ENCODE measurements around the gene GPR32. TPM values are rescaled to one million over a fixed set of nuclear protein-coding genes. Genes with fewer than 3 reads are reported as not detected.
"Not testable (repeated sequence)": the region's sequence is repeated elsewhere in the genome, so short reads cannot be mapped to it uniquely, and the experiment has no call there.

GPR32 gene
- total RNA-seq, 1 experiment from 2014 or later, result not detected

DNA sequence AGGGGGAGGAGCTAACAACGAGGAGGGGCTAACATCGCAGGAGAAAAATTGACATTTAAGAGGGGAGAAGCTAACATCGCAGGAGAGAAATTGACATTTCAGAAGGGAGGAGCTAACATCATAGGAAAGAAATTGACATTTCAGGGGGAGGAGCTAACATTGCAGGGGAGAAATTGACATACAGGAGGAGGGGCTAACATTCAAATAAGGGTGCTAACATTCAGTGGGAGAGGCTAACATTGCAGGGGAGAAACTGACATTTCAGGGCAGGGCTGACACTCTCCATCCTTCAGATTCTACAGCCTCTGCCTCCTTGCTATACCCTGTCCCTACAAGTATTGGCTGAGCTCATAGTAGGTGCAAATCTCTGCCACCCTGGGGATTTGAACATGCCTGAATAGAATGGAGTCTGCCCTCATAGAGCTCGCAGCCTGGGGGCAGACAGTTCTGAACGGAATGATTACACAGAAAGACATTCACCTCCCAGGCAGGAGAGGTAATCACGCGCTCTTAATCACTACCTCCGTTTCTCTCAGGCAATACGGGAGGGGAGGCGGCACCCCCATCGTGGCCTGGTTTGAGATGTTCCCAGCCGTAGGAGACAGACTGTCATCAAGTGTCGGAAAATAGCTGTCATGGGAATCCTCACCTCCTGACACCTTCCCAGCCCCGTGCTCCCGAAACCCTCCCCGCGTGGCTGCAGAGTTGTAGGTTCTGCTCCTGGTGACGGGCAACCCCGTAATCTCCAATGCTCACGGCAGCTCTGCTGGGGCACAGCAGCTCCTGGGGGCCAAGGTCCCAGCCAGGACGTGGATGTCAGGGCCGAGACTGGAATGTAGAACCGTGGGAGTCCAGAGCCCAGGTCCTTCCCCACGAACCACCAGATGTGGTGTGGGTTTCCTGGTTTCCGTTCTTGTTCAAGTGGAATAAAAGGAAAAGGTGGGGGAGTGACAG is 9.5 kb downstream of the GPR32 start:
- H3K4me1 Mint-ChIP-seq (ENCODE audit: insufficient read depth, unreplicated experiment), result peaks cover 6% of the 10 kb centered on the region
- no peak for DNase-seq (ENCODE audit: unreplicated experiment)
- BruUV-seq (replicated peaks), result no TSS peak

DNA sequence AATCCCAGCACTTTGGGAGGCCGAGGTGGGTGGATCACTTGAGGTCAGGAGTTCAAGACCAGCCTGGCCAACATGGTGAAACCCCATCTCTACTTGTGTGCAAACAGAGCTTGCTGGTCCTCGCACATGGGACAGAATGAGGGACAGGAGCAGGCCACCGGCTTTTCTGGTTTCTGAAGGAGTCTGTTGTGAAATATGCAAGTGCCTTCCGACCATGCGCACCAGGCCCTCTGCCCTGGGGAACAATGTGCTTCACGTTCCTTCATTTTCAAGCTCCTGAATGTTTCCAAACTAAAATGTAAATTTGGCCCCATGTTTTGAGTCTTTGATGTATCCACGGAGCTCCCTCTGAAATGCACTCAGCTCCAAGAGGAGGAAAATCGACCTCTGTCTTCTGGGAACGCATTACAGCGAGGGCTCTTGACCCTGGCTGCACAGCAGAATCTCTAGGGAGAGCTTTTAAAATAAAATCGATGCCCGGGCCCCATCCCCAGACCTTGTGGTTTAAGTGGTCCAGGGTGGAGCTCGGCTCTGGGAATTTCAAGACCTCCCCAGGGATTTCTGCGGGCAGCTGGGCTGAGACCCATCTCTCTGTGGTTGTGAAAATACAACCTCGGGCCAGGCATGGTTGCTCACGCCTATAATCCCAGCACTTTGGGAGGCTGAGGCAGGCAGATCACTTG is 10.6 kb downstream of the GPR32 start:
- DNase-seq (ENCODE audit: unreplicated experiment), result no peak
- Mint-ChIP-seq H3K4me1 (ENCODE audit: insufficient read depth, unreplicated experiment) (peaks cover 6% of the 10 kb centered on the region), H3K27me3 (ENCODE audit: insufficient read depth, unreplicated experiment) (peaks cover 50% of the 10 kb centered on the region), H3K4me3 (ENCODE audit: unreplicated experiment) (no peak overlapping the region), H3K36me3 (ENCODE audit: insufficient read depth, unreplicated experiment) (no peaks in the 10 kb centered on the region), H3K9me3 (ENCODE audit: unreplicated experiment) (no peaks in the 10 kb centered on the region), H3K27ac (ENCODE audit: low read depth, unreplicated experiment) (no peak overlapping the region)
- POLR2A ChIA-PET, result interaction anchor here (1.1 kb wide), 1 partner anchor 423 kb away, joined by 3 read pairs; no protein-coding TSS in a partner anchor
- BruUV-seq (replicated peaks), result no TSS peak
- CTCF ChIA-PET, result interaction anchor here (0.6 to 3.1 kb wide), 5 partner anchors 51 to 423 kb away, joined by 3 to 14 read pairs (median 6); no protein-coding TSS in a partner anchor
- TF ChIP-seq, protein P1, sequence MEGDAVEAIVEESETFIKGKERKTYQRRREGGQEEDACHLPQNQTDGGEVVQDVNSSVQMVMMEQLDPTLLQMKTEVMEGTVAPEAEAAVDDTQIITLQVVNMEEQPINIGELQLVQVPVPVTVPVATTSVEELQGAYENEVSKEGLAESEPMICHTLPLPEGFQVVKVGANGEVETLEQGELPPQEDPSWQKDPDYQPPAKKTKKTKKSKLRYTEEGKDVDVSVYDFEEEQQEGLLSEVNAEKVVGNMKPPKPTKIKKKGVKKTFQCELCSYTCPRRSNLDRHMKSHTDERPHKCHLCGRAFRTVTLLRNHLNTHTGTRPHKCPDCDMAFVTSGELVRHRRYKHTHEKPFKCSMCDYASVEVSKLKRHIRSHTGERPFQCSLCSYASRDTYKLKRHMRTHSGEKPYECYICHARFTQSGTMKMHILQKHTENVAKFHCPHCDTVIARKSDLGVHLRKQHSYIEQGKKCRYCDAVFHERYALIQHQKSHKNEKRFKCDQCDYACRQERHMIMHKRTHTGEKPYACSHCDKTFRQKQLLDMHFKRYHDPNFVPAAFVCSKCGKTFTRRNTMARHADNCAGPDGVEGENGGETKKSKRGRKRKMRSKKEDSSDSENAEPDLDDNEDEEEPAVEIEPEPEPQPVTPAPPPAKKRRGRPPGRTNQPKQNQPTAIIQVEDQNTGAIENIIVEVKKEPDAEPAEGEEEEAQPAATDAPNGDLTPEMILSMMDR (IDR thresholded peaks at IDR 0.05; ENCODE audit: unreplicated experiment), result no peak
- intact Hi-C loops (cut with micrococcal nuclease), result no loop called here

More for the DNA sequence above, 9.5 kb downstream of the GPR32 start:
- peaks cover 50% of the 10 kb centered on the region for H3K27me3 Mint-ChIP-seq (ENCODE audit: insufficient read depth, unreplicated experiment)
- POLR2A ChIA-PET, result interaction anchor here (1.5 kb wide), 1 partner anchor 395 kb away, joined by 4 read pairs; the partner anchor contains the start of gene POLD1
- no peaks in the 10 kb centered on the region for H3K9me3 Mint-ChIP-seq (ENCODE audit: unreplicated experiment)
- intact Hi-C loops (cut with micrococcal nuclease), result no loop called here
- H3K27ac Mint-ChIP-seq (ENCODE audit: low read depth, unreplicated experiment), result no peak overlapping the region
- H3K36me3 Mint-ChIP-seq (ENCODE audit: insufficient read depth, unreplicated experiment), result no peaks in the 10 kb centered on the region
- TF ChIP-seq, protein P1 (IDR thresholded peaks at IDR 0.05; ENCODE audit: unreplicated experiment), result no peak
- H3K4me3 Mint-ChIP-seq (ENCODE audit: unreplicated experiment), result no peak overlapping the region
- CTCF ChIA-PET, result interaction anchor here (0.9 to 3.1 kb wide), 7 partner anchors 110 to 423 kb away, joined by 3 to 14 read pairs (median 6); no protein-coding TSS in a partner anchor

DNA sequence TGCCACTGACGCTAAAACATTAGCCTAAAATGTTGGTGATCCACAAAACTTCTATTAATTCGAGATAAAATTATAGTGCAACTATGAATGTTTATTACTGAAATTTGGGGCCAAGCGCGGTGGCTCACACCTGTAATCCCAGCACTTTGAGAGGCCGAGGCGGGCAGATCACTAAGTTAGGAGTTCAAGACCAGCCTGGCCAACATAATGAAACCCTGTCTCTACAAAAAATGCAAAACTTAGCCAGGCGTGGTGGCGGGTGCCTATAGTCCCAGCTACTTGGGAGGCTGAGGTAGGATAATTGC is 13.5 kb downstream of the GPR32 start:
- not testable (repeated sequence) for DNase-seq (ENCODE audit: unreplicated experiment); H3K36me3 Mint-ChIP-seq (ENCODE audit: insufficient read depth, unreplicated experiment); H3K4me1 Mint-ChIP-seq (ENCODE audit: insufficient read depth, unreplicated experiment); H3K9me3 Mint-ChIP-seq (ENCODE audit: unreplicated experiment); H3K27ac Mint-ChIP-seq (ENCODE audit: low read depth, unreplicated experiment); H3K4me3 Mint-ChIP-seq (ENCODE audit: unreplicated experiment); BruUV-seq (replicated peaks)
- ChIA-PET POLR2A (interaction anchor here (0.6 to 1.0 kb wide), 3 partner anchors 249 to 415 kb away, joined by 3 to 4 read pairs (median 3); no protein-coding TSS in a partner anchor), CTCF (interaction anchor here (0.6 to 2.6 kb wide), 18 partner anchors 9 to 432 kb away, joined by 3 to 21 read pairs (median 3); no protein-coding TSS in a partner anchor)
- intact Hi-C loops (cut with micrococcal nuclease), result loop anchor here (1.0 to 2.0 kb wide), 5 partner anchors 78 to 415 kb away; no protein-coding TSS in a partner anchor
- H3K27me3 Mint-ChIP-seq (ENCODE audit: insufficient read depth, unreplicated experiment), result peaks cover 28% of the 10 kb centered on the region

DNA sequence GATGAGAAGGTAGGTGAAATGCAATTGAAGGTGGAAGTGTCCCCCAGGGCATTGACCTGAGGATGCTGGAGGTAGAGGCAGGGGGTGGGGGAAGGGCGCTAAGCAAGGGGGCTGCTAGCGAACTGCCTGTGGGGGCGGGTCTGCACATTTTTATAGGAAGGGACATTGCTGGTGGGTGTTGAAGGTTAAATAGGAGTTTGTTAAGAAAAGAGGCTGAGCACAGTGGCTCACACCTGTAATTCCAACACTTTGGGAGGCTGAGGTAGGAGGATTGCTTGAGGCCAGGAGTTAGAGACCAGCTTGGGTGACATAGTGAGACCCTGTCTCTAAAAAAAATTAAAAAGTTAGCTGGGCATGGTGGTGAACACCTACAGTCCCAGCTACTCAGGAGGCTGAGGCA is 14.4 kb downstream of the GPR32 start:
- intact Hi-C loops (cut with micrococcal nuclease), result no loop called here
- CTCF ChIA-PET, result interaction anchor here (1.2 to 2.6 kb wide), 3 partner anchors 247 to 416 kb away, joined by 4 to 21 read pairs (median 19); no protein-coding TSS in a partner anchor
- BruUV-seq (replicated peaks), result no TSS peak
- TF ChIP-seq, protein P1 (IDR thresholded peaks at IDR 0.05; ENCODE audit: unreplicated experiment), result no peak
- peaks cover 19% of the 10 kb centered on the region for H3K27me3 Mint-ChIP-seq (ENCODE audit: insufficient read depth, unreplicated experiment)
- no peak overlapping the region for H3K4me3 Mint-ChIP-seq (ENCODE audit: unreplicated experiment)
- POLR2A ChIA-PET, result no interaction called here
- DNase-seq (ENCODE audit: unreplicated experiment), result no peak
- H3K9me3 Mint-ChIP-seq (ENCODE audit: unreplicated experiment), result no peaks in the 10 kb centered on the region
- peaks cover 9% of the 10 kb centered on the region for H3K36me3 Mint-ChIP-seq (ENCODE audit: insufficient read depth, unreplicated experiment)
- no peak overlapping the region for H3K27ac Mint-ChIP-seq (ENCODE audit: low read depth, unreplicated experiment)
- H3K4me1 Mint-ChIP-seq (ENCODE audit: insufficient read depth, unreplicated experiment), result peaks cover under 1% of the 10 kb centered on the region
